Fibroblast of mammary gland (primary cell): ENCODE results near the gene ZNF850.

Experiments used
- DNase-seq: peaks from one replicate; pipeline ENCODE4 v3.0.0-alpha.2; 2010; ENCODE audit warnings: low read depth
- H3K4me3 ChIP-seq: 2 replicates; pipeline ENCODE4 v1.5.1; 2011; ENCODE audit warnings: low read depth, mild to moderate bottlenecking, low read length, moderate library complexity; ENCODE audit not compliant: control insufficient read depth
- TF ChIP-seq, protein P1 (sequence below): conservative IDR thresholded peaks from 2 replicates; pipeline ENCODE4 v1.5.1; 2011; ENCODE audit warnings: low read depth, low read length, inconsistent platforms; ENCODE audit not compliant: control insufficient read depth, insufficient read depth

Gene ZNF850

DNA sequence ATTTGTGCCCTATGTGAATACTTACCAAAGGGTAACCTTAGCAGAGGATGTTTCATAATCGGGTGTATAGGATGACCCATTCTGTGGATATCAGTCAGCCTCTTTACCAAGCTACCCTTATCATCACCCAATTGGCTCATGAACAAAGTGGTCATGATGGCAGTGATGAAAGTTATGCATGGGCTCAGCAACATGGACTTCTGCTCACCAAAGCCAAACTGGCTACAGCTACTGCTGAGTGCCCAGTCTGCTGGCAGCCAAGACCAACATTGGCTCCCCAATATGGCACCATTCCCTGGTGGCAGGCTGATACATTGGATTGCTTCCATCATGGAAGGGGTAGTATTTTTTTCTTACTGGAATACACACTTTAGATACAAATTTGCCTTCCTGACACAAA, 100.2 kb downstream of the ZNF850 start:
- H3K4me3 ChIP-seq = no peak overlapping the region
- no peak for DNase-seq
- TF ChIP-seq, protein P1, sequence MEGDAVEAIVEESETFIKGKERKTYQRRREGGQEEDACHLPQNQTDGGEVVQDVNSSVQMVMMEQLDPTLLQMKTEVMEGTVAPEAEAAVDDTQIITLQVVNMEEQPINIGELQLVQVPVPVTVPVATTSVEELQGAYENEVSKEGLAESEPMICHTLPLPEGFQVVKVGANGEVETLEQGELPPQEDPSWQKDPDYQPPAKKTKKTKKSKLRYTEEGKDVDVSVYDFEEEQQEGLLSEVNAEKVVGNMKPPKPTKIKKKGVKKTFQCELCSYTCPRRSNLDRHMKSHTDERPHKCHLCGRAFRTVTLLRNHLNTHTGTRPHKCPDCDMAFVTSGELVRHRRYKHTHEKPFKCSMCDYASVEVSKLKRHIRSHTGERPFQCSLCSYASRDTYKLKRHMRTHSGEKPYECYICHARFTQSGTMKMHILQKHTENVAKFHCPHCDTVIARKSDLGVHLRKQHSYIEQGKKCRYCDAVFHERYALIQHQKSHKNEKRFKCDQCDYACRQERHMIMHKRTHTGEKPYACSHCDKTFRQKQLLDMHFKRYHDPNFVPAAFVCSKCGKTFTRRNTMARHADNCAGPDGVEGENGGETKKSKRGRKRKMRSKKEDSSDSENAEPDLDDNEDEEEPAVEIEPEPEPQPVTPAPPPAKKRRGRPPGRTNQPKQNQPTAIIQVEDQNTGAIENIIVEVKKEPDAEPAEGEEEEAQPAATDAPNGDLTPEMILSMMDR = no peak

DNA sequence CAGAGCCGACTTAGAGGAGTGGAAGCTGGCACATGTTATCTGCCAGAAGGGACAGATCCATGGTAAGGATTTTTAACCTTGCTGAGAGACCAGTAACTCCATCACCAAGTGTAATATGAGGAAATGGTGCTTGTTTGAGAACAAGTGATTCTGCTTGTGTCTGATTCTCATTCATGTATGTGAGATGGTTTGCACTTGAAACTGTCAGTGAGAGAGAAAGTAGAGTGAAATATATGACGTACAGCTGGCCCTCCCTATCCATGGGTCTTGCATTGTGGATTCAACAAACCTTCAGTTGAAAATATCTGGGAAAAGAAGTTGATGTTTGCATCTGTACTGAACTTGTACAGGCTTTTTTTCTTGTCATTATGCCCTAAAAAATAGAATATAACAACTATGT, 104.0 kb downstream of the ZNF850 start:
- DNase-seq = no peak
- TF ChIP-seq, protein P1 = no peak
- H3K4me3 ChIP-seq = no peak overlapping the region

DNA sequence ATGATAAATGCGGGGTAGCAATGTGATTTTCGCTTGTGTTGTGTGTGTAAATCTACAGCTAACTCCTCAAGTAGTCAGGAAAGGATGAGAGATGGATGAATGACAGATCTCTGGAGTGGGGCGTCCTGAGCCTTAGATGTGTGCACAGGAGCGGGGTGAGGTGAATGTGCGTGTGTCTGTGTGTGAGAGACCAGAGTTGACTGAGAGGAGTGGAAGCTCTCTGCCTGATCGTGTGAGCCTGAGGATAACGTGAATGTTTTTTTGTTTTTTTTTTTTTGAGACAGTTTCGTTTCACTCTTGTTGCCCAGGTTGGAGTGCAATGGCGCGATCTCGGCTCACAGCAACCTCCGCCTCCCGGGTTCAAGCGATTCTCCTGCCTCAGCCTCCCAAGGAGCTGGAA, 106.8 kb downstream of the ZNF850 start:
- TF ChIP-seq, protein P1 = no peak
- no peak for DNase-seq

More for the DNA sequence above, 106.8 kb downstream of the ZNF850 start:
- peak overlapping the region; percentile 94 for H3K4me3 ChIP-seq
